Measurements from ENCODE around the gene TAS1R1.
"Not testable (repeated sequence)": the region's sequence is repeated elsewhere in the genome, so short reads cannot be mapped to it uniquely, and the experiment has no call there.

TAS1R1 gene

GRCh38 chr1:6557597-6557996, 2.5 kb downstream of the TAS1R1 start:
- no peaks in the 10 kb centered on the region for H3K27me3 ChIP-seq (ENCODE audit: control insufficient read depth, insufficient read depth, low read length)
- no peaks in the 10 kb centered on the region for H3K9me3 ChIP-seq (ENCODE audit: control insufficient read depth, low read length)
- no peaks in the 10 kb centered on the region for H3K36me3 ChIP-seq (ENCODE audit: control insufficient read depth, insufficient read depth, low read length)
- H3K4me3 ChIP-seq (ENCODE audit: low read length) = no peak overlapping the region
- no peak overlapping the region for H3K9ac ChIP-seq (ENCODE audit: low read length)
- peaks cover 22% of the 10 kb centered on the region for H3K4me1 ChIP-seq (ENCODE audit: control insufficient read depth, insufficient read depth, low read length)

GRCh38 chr1:6559161-6559560, 4.1 kb downstream of the TAS1R1 start:
- not testable (repeated sequence) for H3K9me3 ChIP-seq (ENCODE audit: control insufficient read depth, low read length); H3K4me3 ChIP-seq (ENCODE audit: low read length)

GRCh38 chr1:6560267-6560666, 5.2 kb downstream of the TAS1R1 start:
- H3K36me3 ChIP-seq (ENCODE audit: control insufficient read depth, insufficient read depth, low read length) = no peaks in the 10 kb centered on the region
- peaks cover 3% of the 10 kb centered on the region for H3K4me1 ChIP-seq (ENCODE audit: control insufficient read depth, insufficient read depth, low read length)
- no peak overlapping the region for H3K9ac ChIP-seq (ENCODE audit: low read length)
- no peaks in the 10 kb centered on the region for H3K27me3 ChIP-seq (ENCODE audit: control insufficient read depth, insufficient read depth, low read length)
- H3K4me3 ChIP-seq (ENCODE audit: low read length) = no peak overlapping the region
- no peaks in the 10 kb centered on the region for H3K9me3 ChIP-seq (ENCODE audit: control insufficient read depth, low read length)

More at GRCh38 chr1:6559161-6559560, 4.1 kb downstream of the TAS1R1 start:
- H3K27me3 ChIP-seq (ENCODE audit: control insufficient read depth, insufficient read depth, low read length); H3K36me3 ChIP-seq (ENCODE audit: control insufficient read depth, insufficient read depth, low read length); H3K9ac ChIP-seq (ENCODE audit: low read length): not testable (repeated sequence)
- H3K4me1 ChIP-seq (ENCODE audit: control insufficient read depth, insufficient read depth, low read length) = peaks cover 11% of the 10 kb centered on the region

- peaks cover 8% of the 10 kb centered on the region for H3K27me3 ChIP-seq (ENCODE audit: control insufficient read depth, insufficient read depth, low read length)
- no peaks in the 10 kb centered on the region for H3K4me1 ChIP-seq (ENCODE audit: control insufficient read depth, insufficient read depth, low read length)
- H3K4me3 ChIP-seq (ENCODE audit: low read length) = no peak overlapping the region
- H3K9me3 ChIP-seq (ENCODE audit: control insufficient read depth, low read length) = no peaks in the 10 kb centered on the region
- H3K36me3 ChIP-seq (ENCODE audit: control insufficient read depth, insufficient read depth, low read length) = no peaks in the 10 kb centered on the region
- H3K9ac ChIP-seq (ENCODE audit: low read length) = no peak overlapping the region
Measured at GRCh38 chr1:6569033-6569432, 13.9 kb downstream of the TAS1R1 start.

GRCh38 chr1:6570100-6570499, 15.0 kb downstream of the TAS1R1 start:
- Histone ChIP-seq H3K9ac (ENCODE audit: low read length) (no peak overlapping the region), H3K4me3 (ENCODE audit: low read length) (no peak overlapping the region), H3K27me3 (ENCODE audit: control insufficient read depth, insufficient read depth, low read length) (peaks cover 8% of the 10 kb centered on the region), H3K36me3 (ENCODE audit: control insufficient read depth, insufficient read depth, low read length) (no peaks in the 10 kb centered on the region), H3K4me1 (ENCODE audit: control insufficient read depth, insufficient read depth, low read length) (no peaks in the 10 kb centered on the region), H3K9me3 (ENCODE audit: control insufficient read depth, low read length) (no peaks in the 10 kb centered on the region)

GRCh38 chr1:6570987-6571386, 15.9 kb downstream of the TAS1R1 start:
- H3K27me3 ChIP-seq (ENCODE audit: control insufficient read depth, insufficient read depth, low read length) = peaks cover 8% of the 10 kb centered on the region
- H3K9me3 ChIP-seq (ENCODE audit: control insufficient read depth, low read length) = no peaks in the 10 kb centered on the region
- H3K4me3 ChIP-seq (ENCODE audit: low read length) = no peak overlapping the region
- no peaks in the 10 kb centered on the region for H3K36me3 ChIP-seq (ENCODE audit: control insufficient read depth, insufficient read depth, low read length)
- H3K9ac ChIP-seq (ENCODE audit: low read length) = no peak overlapping the region
- H3K4me1 ChIP-seq (ENCODE audit: control insufficient read depth, insufficient read depth, low read length) = no peaks in the 10 kb centered on the region

GRCh38 chr1:6572653-6573383, 17.7 kb downstream of the TAS1R1 start:
- Histone ChIP-seq H3K27me3 (ENCODE audit: control insufficient read depth, insufficient read depth, low read length) (peaks cover 8% of the 10 kb centered on the region), H3K36me3 (ENCODE audit: control insufficient read depth, insufficient read depth, low read length) (no peaks in the 10 kb centered on the region), H3K9ac (ENCODE audit: low read length) (no peak overlapping the region), H3K4me1 (ENCODE audit: control insufficient read depth, insufficient read depth, low read length) (no peaks in the 10 kb centered on the region), H3K9me3 (ENCODE audit: control insufficient read depth, low read length) (no peaks in the 10 kb centered on the region), H3K4me3 (ENCODE audit: low read length) (no peak overlapping the region)

GRCh38 chr1:6574025-6574620, 19.0 kb downstream of the TAS1R1 start:
- H3K9ac ChIP-seq (ENCODE audit: low read length) = no peak overlapping the region
- H3K4me1 ChIP-seq (ENCODE audit: control insufficient read depth, insufficient read depth, low read length) = no peaks in the 10 kb centered on the region
- H3K36me3 ChIP-seq (ENCODE audit: control insufficient read depth, insufficient read depth, low read length) = no peaks in the 10 kb centered on the region
- H3K27me3 ChIP-seq (ENCODE audit: control insufficient read depth, insufficient read depth, low read length) = peaks cover 8% of the 10 kb centered on the region
- H3K4me3 ChIP-seq (ENCODE audit: low read length) = no peak overlapping the region
- no peaks in the 10 kb centered on the region for H3K9me3 ChIP-seq (ENCODE audit: control insufficient read depth, low read length)

- Histone ChIP-seq H3K27me3 (ENCODE audit: control insufficient read depth, insufficient read depth, low read length) (peaks cover 8% of the 10 kb centered on the region), H3K36me3 (ENCODE audit: control insufficient read depth, insufficient read depth, low read length) (no peaks in the 10 kb centered on the region), H3K4me3 (ENCODE audit: low read length) (no peak overlapping the region), H3K9ac (ENCODE audit: low read length) (no peak overlapping the region), H3K4me1 (ENCODE audit: control insufficient read depth, insufficient read depth, low read length) (peaks cover 5% of the 10 kb centered on the region), H3K9me3 (ENCODE audit: control insufficient read depth, low read length) (no peaks in the 10 kb centered on the region)
Measured at GRCh38 chr1:6574818-6575217, 19.7 kb downstream of the TAS1R1 start.

- no peak overlapping the region for H3K4me3 ChIP-seq (ENCODE audit: low read length)
- peaks cover 30% of the 10 kb centered on the region for H3K4me1 ChIP-seq (ENCODE audit: control insufficient read depth, insufficient read depth, low read length)
- H3K36me3 ChIP-seq (ENCODE audit: control insufficient read depth, insufficient read depth, low read length) = no peaks in the 10 kb centered on the region
- H3K9me3 ChIP-seq (ENCODE audit: control insufficient read depth, low read length) = no peaks in the 10 kb centered on the region
- H3K9ac ChIP-seq (ENCODE audit: low read length) = no peak overlapping the region
- no peaks in the 10 kb centered on the region for H3K27me3 ChIP-seq (ENCODE audit: control insufficient read depth, insufficient read depth, low read length)
Measured at GRCh38 chr1:6577831-6578525, 22.9 kb downstream of the TAS1R1 start.

- no peaks in the 10 kb centered on the region for H3K27me3 ChIP-seq (ENCODE audit: control insufficient read depth, insufficient read depth, low read length)
- H3K4me3 ChIP-seq (ENCODE audit: low read length) = no peak overlapping the region
- H3K36me3 ChIP-seq (ENCODE audit: control insufficient read depth, insufficient read depth, low read length) = no peaks in the 10 kb centered on the region
- peaks cover 32% of the 10 kb centered on the region for H3K4me1 ChIP-seq (ENCODE audit: control insufficient read depth, insufficient read depth, low read length)
- H3K9me3 ChIP-seq (ENCODE audit: control insufficient read depth, low read length) = no peaks in the 10 kb centered on the region
- peak overlapping the region; percentile 36 for H3K9ac ChIP-seq (ENCODE audit: low read length)
Measured at GRCh38 chr1:6578624-6579373, 23.7 kb downstream of the TAS1R1 start.

Data from mucosa of stomach (tissue), 1 donor.